Measurements from ENCODE around the gene RXRA. TPM values are rescaled to one million over a fixed set of nuclear protein-coding genes. Genes with fewer than 3 reads are reported as not detected.

Gene RXRA
- total RNA-seq, 1 experiment from 2014 or later = 31.6 TPM

DNA sequence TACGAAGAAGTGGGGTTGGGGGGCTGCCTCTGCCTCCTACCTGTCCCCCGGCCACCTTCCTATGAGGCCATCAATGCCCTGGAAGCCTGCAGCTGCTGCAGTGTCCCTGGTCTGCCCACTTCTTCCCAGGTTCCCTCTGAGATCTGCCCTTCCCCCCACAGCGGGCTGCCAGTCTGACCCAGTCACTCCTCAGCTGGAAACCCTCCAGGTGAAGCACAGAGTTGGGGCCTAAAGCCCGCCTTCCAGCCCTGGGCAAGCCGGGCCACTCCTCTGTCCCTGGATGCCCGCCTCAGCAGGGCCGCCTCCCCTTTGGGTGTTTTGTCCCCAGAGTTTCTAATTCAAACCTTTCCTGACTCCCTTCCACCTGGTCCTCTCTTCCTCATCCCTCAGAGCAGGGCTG, 137.0 kb downstream of the RXRA start:
- intact Hi-C loops (cut with micrococcal nuclease; ENCODE audit: unreplicated experiment) = no loop called here
- in situ Hi-C loops (cut with HindIII; ENCODE audit: low pct_unique_long_range_greater_than_20kb, low sequenced_read_pairs) = no loop called here
- Histone ChIP-seq H3K9me3 (ENCODE audit: control insufficient read depth, insufficient read depth, low read depth, low read length) (no peaks in the 10 kb centered on the region), H3K27ac (ENCODE audit: low read length) (no peak overlapping the region), H3K4me3 (ENCODE audit: low read depth in 2 of 2, low read length in 2 of 2) (no peak overlapping the region), H3K36me3 (ENCODE audit: control insufficient read depth, insufficient read depth, low read length) (no peaks in the 10 kb centered on the region), H3K27me3 (ENCODE audit: control insufficient read depth, insufficient read depth, low read length) (no peaks in the 10 kb centered on the region), H3K4me1 (ENCODE audit: control insufficient read depth, insufficient read depth, low read length) (no peaks in the 10 kb centered on the region)
- no TSS peak for BruUV-seq (replicated peaks)
- DNase-seq (ENCODE audit: low read depth, low spot score) (no peak), ATAC-seq (no peak)
- CTCF ChIA-PET = no interaction called here
- POLR2A ChIA-PET = no interaction called here
- TF ChIP-seq POLR2AphosphoS5 (IDR thresholded peaks at IDR 0.05; ENCODE audit: low read depth, low read length) = no peak
- no peak for TF ChIP-seq SIN3A (IDR thresholded peaks at IDR 0.05; ENCODE audit: borderline replicate concordance, insufficient read depth, low read depth, low read length)
- no peak for TF ChIP-seq TCF7L2 (IDR thresholded peaks at IDR 0.05; ENCODE audit: low read depth, low read length)
- TF ChIP-seq, protein P1, sequence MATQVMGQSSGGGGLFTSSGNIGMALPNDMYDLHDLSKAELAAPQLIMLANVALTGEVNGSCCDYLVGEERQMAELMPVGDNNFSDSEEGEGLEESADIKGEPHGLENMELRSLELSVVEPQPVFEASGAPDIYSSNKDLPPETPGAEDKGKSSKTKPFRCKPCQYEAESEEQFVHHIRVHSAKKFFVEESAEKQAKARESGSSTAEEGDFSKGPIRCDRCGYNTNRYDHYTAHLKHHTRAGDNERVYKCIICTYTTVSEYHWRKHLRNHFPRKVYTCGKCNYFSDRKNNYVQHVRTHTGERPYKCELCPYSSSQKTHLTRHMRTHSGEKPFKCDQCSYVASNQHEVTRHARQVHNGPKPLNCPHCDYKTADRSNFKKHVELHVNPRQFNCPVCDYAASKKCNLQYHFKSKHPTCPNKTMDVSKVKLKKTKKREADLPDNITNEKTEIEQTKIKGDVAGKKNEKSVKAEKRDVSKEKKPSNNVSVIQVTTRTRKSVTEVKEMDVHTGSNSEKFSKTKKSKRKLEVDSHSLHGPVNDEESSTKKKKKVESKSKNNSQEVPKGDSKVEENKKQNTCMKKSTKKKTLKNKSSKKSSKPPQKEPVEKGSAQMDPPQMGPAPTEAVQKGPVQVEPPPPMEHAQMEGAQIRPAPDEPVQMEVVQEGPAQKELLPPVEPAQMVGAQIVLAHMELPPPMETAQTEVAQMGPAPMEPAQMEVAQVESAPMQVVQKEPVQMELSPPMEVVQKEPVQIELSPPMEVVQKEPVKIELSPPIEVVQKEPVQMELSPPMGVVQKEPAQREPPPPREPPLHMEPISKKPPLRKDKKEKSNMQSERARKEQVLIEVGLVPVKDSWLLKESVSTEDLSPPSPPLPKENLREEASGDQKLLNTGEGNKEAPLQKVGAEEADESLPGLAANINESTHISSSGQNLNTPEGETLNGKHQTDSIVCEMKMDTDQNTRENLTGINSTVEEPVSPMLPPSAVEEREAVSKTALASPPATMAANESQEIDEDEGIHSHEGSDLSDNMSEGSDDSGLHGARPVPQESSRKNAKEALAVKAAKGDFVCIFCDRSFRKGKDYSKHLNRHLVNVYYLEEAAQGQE (IDR thresholded peaks at IDR 0.05; ENCODE audit: insufficient read depth in 1 of 2, low read depth in 2 of 2, low read length in 1 of 2) = no peak
- TF ChIP-seq, protein P2, sequence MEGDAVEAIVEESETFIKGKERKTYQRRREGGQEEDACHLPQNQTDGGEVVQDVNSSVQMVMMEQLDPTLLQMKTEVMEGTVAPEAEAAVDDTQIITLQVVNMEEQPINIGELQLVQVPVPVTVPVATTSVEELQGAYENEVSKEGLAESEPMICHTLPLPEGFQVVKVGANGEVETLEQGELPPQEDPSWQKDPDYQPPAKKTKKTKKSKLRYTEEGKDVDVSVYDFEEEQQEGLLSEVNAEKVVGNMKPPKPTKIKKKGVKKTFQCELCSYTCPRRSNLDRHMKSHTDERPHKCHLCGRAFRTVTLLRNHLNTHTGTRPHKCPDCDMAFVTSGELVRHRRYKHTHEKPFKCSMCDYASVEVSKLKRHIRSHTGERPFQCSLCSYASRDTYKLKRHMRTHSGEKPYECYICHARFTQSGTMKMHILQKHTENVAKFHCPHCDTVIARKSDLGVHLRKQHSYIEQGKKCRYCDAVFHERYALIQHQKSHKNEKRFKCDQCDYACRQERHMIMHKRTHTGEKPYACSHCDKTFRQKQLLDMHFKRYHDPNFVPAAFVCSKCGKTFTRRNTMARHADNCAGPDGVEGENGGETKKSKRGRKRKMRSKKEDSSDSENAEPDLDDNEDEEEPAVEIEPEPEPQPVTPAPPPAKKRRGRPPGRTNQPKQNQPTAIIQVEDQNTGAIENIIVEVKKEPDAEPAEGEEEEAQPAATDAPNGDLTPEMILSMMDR (IDR thresholded peaks at IDR 0.05) = no peak

DNA sequence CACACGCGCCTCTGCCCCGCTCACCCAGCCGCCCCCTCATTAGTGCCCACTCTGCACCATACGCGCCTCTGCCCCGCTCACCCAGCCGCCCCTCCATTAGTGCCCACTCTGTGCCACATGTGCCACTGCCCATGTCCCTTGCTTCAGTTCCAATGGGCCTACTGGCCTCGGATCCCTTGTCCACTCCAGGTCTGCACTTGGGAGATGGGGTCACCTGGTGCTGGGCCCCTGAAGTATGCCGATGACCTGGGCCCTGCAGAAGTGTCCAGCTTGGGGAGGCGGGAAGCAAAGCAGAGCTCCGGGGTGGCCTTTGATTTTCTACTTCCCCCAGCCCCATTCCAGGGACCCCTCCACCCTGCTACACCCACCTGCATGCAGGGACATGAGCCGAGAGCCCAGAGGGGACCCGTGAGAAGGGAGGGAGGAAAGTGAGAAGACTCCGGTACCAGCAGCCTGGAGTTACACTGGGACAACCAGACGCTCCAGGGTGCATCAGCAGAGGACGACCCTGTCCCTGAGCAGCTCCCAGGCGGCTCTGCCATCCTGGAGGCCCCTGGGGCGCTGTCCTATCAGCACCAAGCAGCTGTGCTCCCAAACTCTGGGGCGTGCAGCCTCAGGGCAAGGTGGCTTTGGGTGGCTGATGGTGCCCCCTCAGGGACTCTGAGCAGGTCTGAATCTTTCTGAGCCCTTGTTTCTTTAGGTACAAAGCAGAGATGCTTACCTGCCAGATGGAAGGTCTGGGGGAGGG, 140.8 kb downstream of the RXRA start:
- no peak overlapping the region for H3K27ac ChIP-seq (ENCODE audit: low read length)
- intact Hi-C loops (cut with micrococcal nuclease; ENCODE audit: unreplicated experiment) (no loop called here), in situ Hi-C loops (cut with HindIII; ENCODE audit: low pct_unique_long_range_greater_than_20kb, low sequenced_read_pairs) (no loop called here)
- no TSS peak for BruUV-seq (replicated peaks)
- H3K4me1 ChIP-seq (ENCODE audit: control insufficient read depth, insufficient read depth, low read length) = no peaks in the 10 kb centered on the region
- H3K4me3 ChIP-seq (ENCODE audit: low read depth in 2 of 2, low read length in 2 of 2) = no peak overlapping the region
- ChIA-PET CTCF (no interaction called here), POLR2A (no interaction called here)
- no peaks in the 10 kb centered on the region for H3K9me3 ChIP-seq (ENCODE audit: control insufficient read depth, insufficient read depth, low read depth, low read length)
- no peaks in the 10 kb centered on the region for H3K27me3 ChIP-seq (ENCODE audit: control insufficient read depth, insufficient read depth, low read length)
- peak; percentile 59; the same call in 1 of the 2 replicates for ATAC-seq
- TF ChIP-seq, protein P1 (IDR thresholded peaks at IDR 0.05; ENCODE audit: insufficient read depth in 1 of 2, low read depth in 2 of 2, low read length in 1 of 2) = peak in 1 of 2 experiments; percentile 59; a peak in 2 of 4 replicates
- TF ChIP-seq, protein P2 (IDR thresholded peaks at IDR 0.05) = no peak
- DNase-seq (ENCODE audit: low read depth, low spot score) = no peak
- H3K36me3 ChIP-seq (ENCODE audit: control insufficient read depth, insufficient read depth, low read length) = no peaks in the 10 kb centered on the region

All from Panc1 (cell line).